ENCODE results near the gene PPIB. TPM values are rescaled to one million over a fixed set of nuclear protein-coding genes. Genes with fewer than 3 reads are reported as not detected.
"Not testable (repeated sequence)": the region's sequence is repeated elsewhere in the genome, so short reads cannot be mapped to it uniquely, and the experiment has no call there.

The PPIB gene
- total and polyA plus RNA-seq, 5 experiments from 2014 or later, result 154 to 581 (median 431) TPM

GRCh38 chr15:64111679-64112050 lies 51.2 kb downstream of the PPIB start:
- Mint-ChIP-seq H3K27ac (peak overlapping the region in 6 of 10 donors; percentile 3 to 73 (median 27)), H3K9me3 (no peaks in the 10 kb centered on the region), H3K4me1 (peaks cover 16 to 63% (median 47%) of the 10 kb centered on the region in 4 donors), H3K36me3 (peaks cover 8 to 50% (median 12%) of the 10 kb centered on the region in 3 donors), H3K27me3 (no peaks in the 10 kb centered on the region), H3K4me3 (peak overlapping the region in 1 of 10 donors; percentile 37)
- DNase-seq, result no peak
- ATAC-seq, result no peak
- POLR2A ChIA-PET, result no interaction called here

- H3K4me3 Mint-ChIP-seq, result peak overlapping the region in 6 of 10 donors; percentile 7 to 46 (median 38)
- H3K36me3 Mint-ChIP-seq, result peaks cover 8 to 48% (median 11%) of the 10 kb centered on the region in 3 donors
- H3K27ac Mint-ChIP-seq, result peak overlapping the region; percentile 0 to 65 (median 34)
- ATAC-seq (peak; percentile 58 to 76), DNase-seq (peak in 2 of 10 donors; percentile 7 to 26)
- POLR2A ChIA-PET, result no interaction called here
- no peaks in the 10 kb centered on the region for H3K9me3 Mint-ChIP-seq
- H3K4me1 Mint-ChIP-seq, result peaks cover 21 to 69% (median 52%) of the 10 kb centered on the region in 4 donors
- H3K27me3 Mint-ChIP-seq, result no peaks in the 10 kb centered on the region
Observed at GRCh38 chr15:64110950-64111678, 51.7 kb downstream of the PPIB start.

- ATAC-seq, H3K9me3 Mint-ChIP-seq, H3K27me3 Mint-ChIP-seq, DNase-seq: not testable (repeated sequence)
- POLR2A ChIA-PET, result interaction anchor here (0.9 kb wide), 1 partner anchor 581 kb away, joined by 4 read pairs; no protein-coding TSS in a partner anchor
- Mint-ChIP-seq H3K36me3 (peaks cover 8 to 39% (median 10%) of the 10 kb centered on the region in 3 donors), H3K4me1 (peaks cover 24 to 72% (median 55%) of the 10 kb centered on the region in 4 donors), H3K27ac (peak overlapping the region in 8 of 10 donors; percentile 17 to 65 (median 54)), H3K4me3 (peak overlapping the region in 3 of 10 donors; percentile 0 to 40 (median 26))
Observed at GRCh38 chr15:64110108-64110701, 52.6 kb downstream of the PPIB start.

- H3K4me1 Mint-ChIP-seq, result peaks cover 28 to 79% (median 61%) of the 10 kb centered on the region in 4 donors
- POLR2A ChIA-PET, result no interaction called here
Observed at GRCh38 chr15:64107337-64107736, 55.5 kb downstream of the PPIB start.

More at GRCh38 chr15:64107337-64107736, 55.5 kb downstream of the PPIB start:
- H3K27me3 Mint-ChIP-seq, result no peaks in the 10 kb centered on the region
- peaks cover 0 to 2% (median 0%) of the 10 kb centered on the region in 9 donors for H3K9me3 Mint-ChIP-seq
- DNase-seq (no peak), ATAC-seq (no peak)
- H3K4me3 Mint-ChIP-seq, result no peak overlapping the region
- H3K36me3 Mint-ChIP-seq, result peaks cover 2 to 22% (median 2%) of the 10 kb centered on the region in 3 donors
- peak overlapping the region in 4 of 10 donors; percentile 19 to 70 (median 36) for H3K27ac Mint-ChIP-seq

Other genes starting within 250 kb of the PPIB start
- gene DAPK2, start 116.5 kb downstream of the PPIB start, total RNA-seq, result 1 to 10 TPM; 1.3 to 1.6 TPM
- gene DAPK2, start 116.5 kb downstream of the PPIB start, polyA plus RNA-seq, result 1 to 10 TPM in 2 of 3 donors, under 1 TPM in 1; 0.41 to 4.0 (median 1.1) TPM
- 10 to 100 TPM; 27.5 to 31.8 TPM for gene CIAO2A, start 69.2 kb downstream of the PPIB start, total RNA-seq
- gene CIAO2A, start 69.2 kb downstream of the PPIB start, polyA plus RNA-seq, result 10 to 100 TPM; 54.8 to 84.8 (median 64.9) TPM
- gene SNX1, start 67.0 kb downstream of the PPIB start, total RNA-seq, result 100 to 1,000 TPM; 133 to 143 TPM
- 10 to 100 TPM; 42.7 to 72.6 (median 54.8) TPM for gene SNX1, start 67.0 kb downstream of the PPIB start, polyA plus RNA-seq
- gene SNX22, start 11.3 kb downstream of the PPIB start, total RNA-seq, result 1 to 10 TPM; 4.3 to 4.4 TPM
- gene SNX22, start 11.3 kb downstream of the PPIB start, polyA plus RNA-seq, result under 1 TPM; 0.64 to 0.99 (median 0.76) TPM
- gene CSNK1G1, start 193.2 kb upstream of the PPIB start, total RNA-seq, result 10 to 100 TPM; 24.9 to 25.4 TPM
- 10 to 100 TPM; 14.8 to 16.6 (median 16.4) TPM for gene CSNK1G1, start 193.2 kb upstream of the PPIB start, polyA plus RNA-seq
- 1 to 10 TPM; 1.5 TPM for gene PCLAF, start 218.4 kb upstream of the PPIB start, total RNA-seq
- under 1 TPM in 2 of 3 donors, not detected in 1; 0.16 to 0.22 TPM for gene PCLAF, start 218.4 kb upstream of the PPIB start, polyA plus RNA-seq
- 10 to 100 TPM; 25.8 to 27.2 TPM for gene TRIP4, start 224.8 kb upstream of the PPIB start, total RNA-seq
- gene TRIP4, start 224.8 kb upstream of the PPIB start, polyA plus RNA-seq, result 10 to 100 TPM; 19.7 to 24.3 (median 24.2) TPM

Measured in naive thymus-derived CD8-positive, alpha-beta T cell (primary cell).